Measurements from ENCODE around the gene DLG1.

The DLG1 gene

GRCh38 chr3:197014942-197015575, 283.4 kb downstream of the DLG1 start:
- DNase-seq (ENCODE audit: insufficient read length, low spot score) = no peak
- TF ChIP-seq CTCF (IDR thresholded peaks at IDR 0.05; ENCODE audit: insufficient read depth, missing control alignments) = no peak
- FAIRE-seq = no peak

- FAIRE-seq = no peak
- DNase-seq (ENCODE audit: insufficient read length, low spot score) = no peak
- no peak for TF ChIP-seq CTCF (IDR thresholded peaks at IDR 0.05; ENCODE audit: insufficient read depth, missing control alignments)
These were observed 284.4 kb downstream of the DLG1 start for GRCh38 chr3:197014024-197014423.

- DNase-seq (ENCODE audit: insufficient read length, low spot score) (no peak), FAIRE-seq (no peak)
- no peak for TF ChIP-seq CTCF (IDR thresholded peaks at IDR 0.05; ENCODE audit: insufficient read depth, missing control alignments)
These were observed 285.9 kb downstream of the DLG1 start for GRCh38 chr3:197012540-197012883.

GRCh38 chr3:197011780-197012539, 286.5 kb downstream of the DLG1 start:
- FAIRE-seq = no peak
- TF ChIP-seq CTCF (IDR thresholded peaks at IDR 0.05; ENCODE audit: insufficient read depth, missing control alignments) = no peak
- DNase-seq (ENCODE audit: insufficient read length, low spot score) = no peak

- no peak for TF ChIP-seq CTCF (IDR thresholded peaks at IDR 0.05; ENCODE audit: insufficient read depth, missing control alignments)
- no peak for DNase-seq (ENCODE audit: insufficient read length, low spot score)
- FAIRE-seq = no peak
These were observed 287.7 kb downstream of the DLG1 start for GRCh38 chr3:197010556-197011351.

GRCh38 chr3:197009532-197010019, 288.8 kb downstream of the DLG1 start:
- no peak for TF ChIP-seq CTCF (IDR thresholded peaks at IDR 0.05; ENCODE audit: insufficient read depth, missing control alignments)

More at GRCh38 chr3:197009532-197010019, 288.8 kb downstream of the DLG1 start:
- FAIRE-seq = no peak
- DNase-seq (ENCODE audit: insufficient read length, low spot score) = no peak
